GM12801 (cell line): Measurements from ENCODE around the gene SCFD2.

Experiments
- TF ChIP-seq, protein P1 (sequence below): IDR thresholded peaks from one replicate; pipeline ENCODE4 v1.5.1; 2011; ENCODE audit warnings: control low read depth; ENCODE audit not compliant: insufficient read length; ENCODE audit errors: extremely low read depth

SCFD2 gene

GRCh38 chr4:53365486-53366300, at the start of gene SCFD2:
Gene SCFD2 (minus strand): TSS chr4:53366061.
- TF ChIP-seq, protein P1, sequence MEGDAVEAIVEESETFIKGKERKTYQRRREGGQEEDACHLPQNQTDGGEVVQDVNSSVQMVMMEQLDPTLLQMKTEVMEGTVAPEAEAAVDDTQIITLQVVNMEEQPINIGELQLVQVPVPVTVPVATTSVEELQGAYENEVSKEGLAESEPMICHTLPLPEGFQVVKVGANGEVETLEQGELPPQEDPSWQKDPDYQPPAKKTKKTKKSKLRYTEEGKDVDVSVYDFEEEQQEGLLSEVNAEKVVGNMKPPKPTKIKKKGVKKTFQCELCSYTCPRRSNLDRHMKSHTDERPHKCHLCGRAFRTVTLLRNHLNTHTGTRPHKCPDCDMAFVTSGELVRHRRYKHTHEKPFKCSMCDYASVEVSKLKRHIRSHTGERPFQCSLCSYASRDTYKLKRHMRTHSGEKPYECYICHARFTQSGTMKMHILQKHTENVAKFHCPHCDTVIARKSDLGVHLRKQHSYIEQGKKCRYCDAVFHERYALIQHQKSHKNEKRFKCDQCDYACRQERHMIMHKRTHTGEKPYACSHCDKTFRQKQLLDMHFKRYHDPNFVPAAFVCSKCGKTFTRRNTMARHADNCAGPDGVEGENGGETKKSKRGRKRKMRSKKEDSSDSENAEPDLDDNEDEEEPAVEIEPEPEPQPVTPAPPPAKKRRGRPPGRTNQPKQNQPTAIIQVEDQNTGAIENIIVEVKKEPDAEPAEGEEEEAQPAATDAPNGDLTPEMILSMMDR: no peak

- TF ChIP-seq, protein P1: no peak
These were observed 14.4 kb upstream of the SCFD2 start for GRCh38 chr4:53380221-53380620.

DNA sequence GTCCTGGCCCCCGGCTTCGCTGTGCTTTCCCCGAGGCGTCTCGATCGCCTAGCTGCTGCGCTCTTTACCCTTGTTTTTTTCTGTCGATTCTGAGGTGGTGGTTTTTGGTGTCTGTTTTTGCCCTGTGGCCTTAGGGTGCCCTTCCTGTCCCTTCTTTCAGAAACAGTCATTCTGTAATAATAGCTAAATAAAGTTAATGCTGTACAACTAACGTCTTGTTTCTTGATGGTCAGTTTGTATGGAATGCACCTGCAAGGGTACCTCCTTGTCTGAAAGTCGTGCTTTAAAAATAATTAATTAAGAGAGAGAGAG, 12.3 kb upstream of the SCFD2 start:
- TF ChIP-seq, protein P1: no peak

DNA sequence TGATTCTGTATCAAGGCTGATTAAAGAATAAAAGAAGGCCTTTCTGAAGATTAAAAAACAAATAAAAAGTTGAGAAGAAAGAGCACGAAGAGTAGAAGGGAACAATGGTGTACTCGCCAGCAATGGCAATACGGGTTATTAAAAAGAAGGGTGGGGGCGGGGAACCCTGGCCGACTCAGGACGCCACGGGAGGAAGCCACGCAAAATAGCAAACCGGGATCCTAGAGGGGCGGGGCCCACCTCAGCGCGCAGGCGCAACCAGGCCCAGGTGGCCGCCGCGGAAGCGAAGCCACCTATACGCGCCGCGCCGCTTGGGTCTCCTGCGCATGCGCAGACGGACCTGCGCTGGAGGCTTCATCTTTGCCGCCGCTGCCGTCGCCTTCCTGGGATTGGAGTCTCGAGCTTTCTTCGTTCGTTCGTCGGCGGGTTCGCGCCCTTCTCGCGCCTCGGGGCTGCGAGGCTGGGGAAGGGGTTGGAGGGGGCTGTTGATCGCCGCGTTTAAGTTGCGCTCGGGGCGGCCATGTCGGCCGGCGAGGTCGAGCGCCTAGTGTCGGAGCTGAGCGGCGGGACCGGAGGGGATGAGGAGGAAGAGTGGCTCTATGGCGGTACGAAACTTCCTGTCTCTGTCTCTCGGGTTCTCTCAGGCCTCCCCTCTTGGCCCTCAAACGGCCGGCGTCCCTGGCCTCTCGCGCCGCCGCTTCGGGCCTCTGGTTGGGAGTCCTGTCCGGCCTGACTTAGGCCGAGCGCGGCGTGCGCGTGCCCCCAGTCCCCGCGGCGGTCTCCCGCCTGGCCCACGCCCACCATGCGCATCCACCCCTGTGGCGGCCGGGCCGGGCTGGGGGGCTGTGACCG, 11.7 kb upstream of the SCFD2 start, which contains the start of gene FIP1L1:
Gene FIP1L1 (plus strand): TSS at position 323 of the 852 bp plus-strand sequence. CDS start 198 bp downstream, at position 521.
- TF ChIP-seq, protein P1: no peak

DNA sequence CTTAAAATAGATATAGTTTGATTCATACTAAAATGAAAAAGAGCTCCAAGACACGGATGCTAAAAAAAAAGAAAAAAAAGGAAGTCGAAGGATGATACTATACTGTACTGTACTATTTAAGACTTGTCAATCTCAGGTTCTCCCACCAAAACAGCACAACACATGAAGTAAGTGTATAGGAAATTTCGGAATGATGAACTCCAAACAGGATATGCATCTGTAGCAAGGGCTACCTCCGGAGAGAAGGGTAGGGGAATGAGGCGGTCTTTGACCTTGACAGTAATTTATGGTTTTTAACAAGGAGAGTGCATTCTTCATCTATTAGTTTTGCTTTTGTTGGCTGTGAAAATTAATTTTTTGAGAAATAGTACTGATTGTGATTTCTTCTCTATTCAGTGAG, 11.0 kb upstream of the SCFD2 start:
- TF ChIP-seq, protein P1: no peak

GRCh38 chr4:53374777-53375258, 9.0 kb upstream of the SCFD2 start:
- TF ChIP-seq, protein P1: no peak

- TF ChIP-seq, protein P1: no peak
These were observed 6.1 kb upstream of the SCFD2 start for GRCh38 chr4:53371843-53372521.
